Kidney (tissue), 14 donors: Measurements from ENCODE around the gene RBMS3. TPM values are rescaled to one million over a fixed set of nuclear protein-coding genes. Genes with fewer than 3 reads are reported as not detected.
A peak's percentile ranks its signal among the peaks of the same experiment; 100 is the strongest.

ENCODE experiments used
- DNase-seq, 5 donors: peaks; one replicate each; pipeline ENCODE4 v3.0.0-alpha.2; 2013 to 2020
- FAIRE-seq: peaks from 2 replicates; lab custom pipeline; 2012; peaks lifted over from hg19 to GRCh38; lab: Jason Lieb, UNC
- H3K27ac ChIP-seq, 2 donors: one replicate each; pipeline ENCODE4 v1.7.0; 2013; ENCODE audit warnings: low read depth in 2 of 2, low read length in 2 of 2, inconsistent platforms in 1 of 2
- H3K27me3 ChIP-seq: one replicate; pipeline ENCODE4 v1.7.1; 2013; ENCODE audit warnings: low read length, inconsistent platforms; ENCODE audit not compliant: control insufficient read depth, insufficient read depth
- H3K36me3 ChIP-seq, 3 donors: one replicate each; pipeline versions ENCODE4 v1.7.0 to v1.7.1; 2013; ENCODE audit warnings: low read length in 3 of 3, control low read depth in 1 of 3, inconsistent platforms in 1 of 3; ENCODE audit not compliant: insufficient read depth in 3 of 3, control insufficient read depth in 2 of 3
- H3K4me1 ChIP-seq, 3 donors: one replicate each; pipeline versions ENCODE4 v1.7.0 to v1.7.1; 2013; ENCODE audit warnings: low read length in 3 of 3, inconsistent platforms in 1 of 3, low read depth in 1 of 3; ENCODE audit not compliant: control insufficient read depth in 2 of 3, insufficient read depth in 2 of 3
- H3K4me3 ChIP-seq, 3 donors: one replicate each; pipeline versions ENCODE4 v1.7.0 to v1.8.1; 2013; ENCODE audit warnings: low read length in 3 of 3, control low read depth in 1 of 3, inconsistent platforms in 1 of 3
- H3K9ac ChIP-seq, 3 donors: one replicate each; pipeline versions ENCODE4 v1.7.0 to v1.7.1; 2013; ENCODE audit warnings: low read length in 3 of 3, control low read depth in 1 of 3, inconsistent platforms in 1 of 3
- H3K9me3 ChIP-seq, 3 donors: one replicate each; pipeline versions ENCODE4 v1.7.0 to v1.7.1; 2013; ENCODE audit warnings: low read length in 3 of 3, control low read depth in 1 of 3, inconsistent platforms in 1 of 3; ENCODE audit not compliant: control insufficient read depth in 2 of 3, insufficient read depth in 1 of 3
- intact Hi-C: fragments of 100-400 bp; cut with DNase I; formaldehyde crosslinking; loops from one replicate; pipeline ENCODE4 v1.11.1; 2022
- polyA plus RNA-seq: library from polyadenylated mRNA; stranded (reverse); fragments of 350-450 nt; fragmentation: Illumina TruSeq; extraction: RNeasy Lipid Tissue Mini Kit (QIAGEN cat#74804); gene quantifications from one replicate; pipeline ENCODE4 v1.2.3, GENCODE V29; 2014; ENCODE audit warnings: low read depth, low replicate concordance; ENCODE audit not compliant: insufficient read depth
- total RNA-seq: library from RNA; stranded (reverse); fragmentation: NEBNext Ultra II Directional; extraction: Animal tissue kit (Norgen Biotek cat#: 25700); gene quantifications from one replicate; pipeline ENCODE4 v1.2.1, GENCODE V29; 2021
- TF ChIP-seq, protein P1 (sequence below): IDR thresholded peaks from 3 replicates; pipeline ENCODE4 v1.5.1; 2012; ENCODE audit warnings: mild to moderate bottlenecking, moderate library complexity, borderline replicate concordance; ENCODE audit not compliant: insufficient read depth; ENCODE audit errors: extremely low read depth
- donor health status: control.
- donor health status: control.
- donor health status: control.
- donor health status: control.
- donor health status: control.
- donor health status: DM: yes; HTN: yes; CAD: no.
- donor health status: Normal renal cell carcinoma (clear cell type).

RBMS3 gene
- total and polyA plus RNA-seq, 2 donors from 2014 or later = 3.2 to 48.8 TPM

- intact Hi-C loops = no loop called here
- H3K27ac ChIP-seq = no peak overlapping the region
Measured at GRCh38 chr3:29686889-29687592, 406.2 kb downstream of the RBMS3 start.

DNA sequence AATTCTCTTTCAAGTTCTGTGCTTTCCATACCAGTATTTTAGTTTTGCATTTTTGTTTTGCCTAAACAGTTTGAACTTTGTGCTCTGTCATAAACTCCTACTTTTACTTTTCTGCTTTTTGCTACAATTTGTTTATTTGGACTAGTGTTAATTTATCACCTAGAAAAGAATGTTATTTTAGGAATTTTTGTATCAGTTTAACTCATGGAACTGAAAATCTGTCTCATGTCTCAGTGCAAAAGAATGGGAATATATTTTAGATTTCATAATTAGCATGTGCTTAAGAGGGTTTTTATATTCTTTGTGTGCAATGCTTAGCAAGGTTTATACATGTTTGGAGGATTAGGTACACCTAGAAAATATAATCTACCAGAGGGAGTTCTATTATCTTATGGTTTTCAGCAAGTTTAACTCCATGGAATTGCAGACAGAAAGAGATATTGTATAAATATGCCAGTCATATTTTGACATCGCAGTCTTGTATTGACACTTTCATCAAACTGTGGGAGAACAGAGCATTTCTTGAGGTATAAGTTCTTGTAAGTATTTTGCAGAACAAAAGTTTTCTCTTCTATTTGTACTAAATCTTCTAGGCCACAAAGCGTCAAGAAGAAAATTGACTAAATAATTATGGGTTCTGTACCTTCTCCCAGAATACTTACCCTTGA lies 409.9 kb downstream of the RBMS3 start:
- H3K4me1 ChIP-seq = peaks cover 0 to 9% (median 0%) of the 10 kb centered on the region in 3 donors

More at GRCh38 chr3:29686889-29687592, 406.2 kb downstream of the RBMS3 start:
- FAIRE-seq = no peak
- Histone ChIP-seq H3K27me3 (no peaks in the 10 kb centered on the region), H3K9ac (no peak overlapping the region), H3K36me3 (no peaks in the 10 kb centered on the region), H3K4me3 (no peak overlapping the region), H3K4me1 (peaks cover 0 to 4% (median 0%) of the 10 kb centered on the region in 3 donors), H3K9me3 (no peaks in the 10 kb centered on the region)
- TF ChIP-seq, protein P1, sequence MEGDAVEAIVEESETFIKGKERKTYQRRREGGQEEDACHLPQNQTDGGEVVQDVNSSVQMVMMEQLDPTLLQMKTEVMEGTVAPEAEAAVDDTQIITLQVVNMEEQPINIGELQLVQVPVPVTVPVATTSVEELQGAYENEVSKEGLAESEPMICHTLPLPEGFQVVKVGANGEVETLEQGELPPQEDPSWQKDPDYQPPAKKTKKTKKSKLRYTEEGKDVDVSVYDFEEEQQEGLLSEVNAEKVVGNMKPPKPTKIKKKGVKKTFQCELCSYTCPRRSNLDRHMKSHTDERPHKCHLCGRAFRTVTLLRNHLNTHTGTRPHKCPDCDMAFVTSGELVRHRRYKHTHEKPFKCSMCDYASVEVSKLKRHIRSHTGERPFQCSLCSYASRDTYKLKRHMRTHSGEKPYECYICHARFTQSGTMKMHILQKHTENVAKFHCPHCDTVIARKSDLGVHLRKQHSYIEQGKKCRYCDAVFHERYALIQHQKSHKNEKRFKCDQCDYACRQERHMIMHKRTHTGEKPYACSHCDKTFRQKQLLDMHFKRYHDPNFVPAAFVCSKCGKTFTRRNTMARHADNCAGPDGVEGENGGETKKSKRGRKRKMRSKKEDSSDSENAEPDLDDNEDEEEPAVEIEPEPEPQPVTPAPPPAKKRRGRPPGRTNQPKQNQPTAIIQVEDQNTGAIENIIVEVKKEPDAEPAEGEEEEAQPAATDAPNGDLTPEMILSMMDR = no peak
- peak in 1 of 5 donors; percentile 21 for DNase-seq

DNA sequence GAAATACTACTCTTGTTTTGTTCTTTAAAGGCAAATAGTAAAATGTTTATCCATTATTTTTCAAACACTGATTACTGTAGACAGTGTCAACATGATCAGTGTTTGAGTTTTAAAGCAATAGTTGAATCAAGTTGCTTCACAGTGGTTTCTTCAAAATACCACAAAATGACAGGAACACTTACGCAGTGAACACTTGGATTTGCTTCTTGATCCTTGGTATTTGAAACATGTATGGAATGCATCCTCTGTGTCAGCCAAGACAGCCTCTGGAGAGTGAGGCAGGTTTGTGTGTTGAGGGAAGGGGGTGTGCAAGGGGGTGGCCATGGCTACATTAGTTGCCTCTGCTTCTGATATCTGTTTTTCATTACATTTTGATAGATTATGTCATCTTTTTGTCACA lies 413.0 kb downstream of the RBMS3 start:
- H3K27me3 ChIP-seq = no peaks in the 10 kb centered on the region
- peaks cover 0 to 9% (median 0%) of the 10 kb centered on the region in 3 donors for H3K4me1 ChIP-seq
- H3K36me3 ChIP-seq = no peaks in the 10 kb centered on the region
- intact Hi-C loops = no loop called here
- TF ChIP-seq, protein P1 = no peak
- no peaks in the 10 kb centered on the region for H3K9me3 ChIP-seq
- H3K9ac ChIP-seq = no peak overlapping the region
- DNase-seq = peak in 3 of 5 donors; percentile 51 to 76 (median 66)
- FAIRE-seq = peak; percentile 52
- no peak overlapping the region for H3K27ac ChIP-seq
- no peak overlapping the region for H3K4me3 ChIP-seq

More for the DNA sequence above, 409.9 kb downstream of the RBMS3 start:
- no peak overlapping the region for H3K4me3 ChIP-seq
- TF ChIP-seq, protein P1 = no peak
- no peaks in the 10 kb centered on the region for H3K27me3 ChIP-seq
- H3K9ac ChIP-seq = no peak overlapping the region
- no peaks in the 10 kb centered on the region for H3K9me3 ChIP-seq
- intact Hi-C loops = no loop called here
- FAIRE-seq (no peak), DNase-seq (no peak)
- H3K27ac ChIP-seq = no peak overlapping the region
- no peaks in the 10 kb centered on the region for H3K36me3 ChIP-seq
